ACHN (cell line): ENCODE measurements around the gene MIA2.
"Not testable (repeated sequence)": the region's sequence is repeated elsewhere in the genome, so short reads cannot be mapped to it uniquely, and the experiment has no call there.

Source experiments
- DNase-seq: peaks from one replicate; pipeline ENCODE4 v3.0.0-alpha.2; 2015
- in situ Hi-C: cut with HindIII; loops from 2 replicates; pipeline ENCODE4 v1.10.0; 2017; ENCODE audit warnings: low sequenced_read_pairs, low pct_ligation_motif_present, low pct_unique_long_range_greater_than_20kb

The MIA2 gene

DNA sequence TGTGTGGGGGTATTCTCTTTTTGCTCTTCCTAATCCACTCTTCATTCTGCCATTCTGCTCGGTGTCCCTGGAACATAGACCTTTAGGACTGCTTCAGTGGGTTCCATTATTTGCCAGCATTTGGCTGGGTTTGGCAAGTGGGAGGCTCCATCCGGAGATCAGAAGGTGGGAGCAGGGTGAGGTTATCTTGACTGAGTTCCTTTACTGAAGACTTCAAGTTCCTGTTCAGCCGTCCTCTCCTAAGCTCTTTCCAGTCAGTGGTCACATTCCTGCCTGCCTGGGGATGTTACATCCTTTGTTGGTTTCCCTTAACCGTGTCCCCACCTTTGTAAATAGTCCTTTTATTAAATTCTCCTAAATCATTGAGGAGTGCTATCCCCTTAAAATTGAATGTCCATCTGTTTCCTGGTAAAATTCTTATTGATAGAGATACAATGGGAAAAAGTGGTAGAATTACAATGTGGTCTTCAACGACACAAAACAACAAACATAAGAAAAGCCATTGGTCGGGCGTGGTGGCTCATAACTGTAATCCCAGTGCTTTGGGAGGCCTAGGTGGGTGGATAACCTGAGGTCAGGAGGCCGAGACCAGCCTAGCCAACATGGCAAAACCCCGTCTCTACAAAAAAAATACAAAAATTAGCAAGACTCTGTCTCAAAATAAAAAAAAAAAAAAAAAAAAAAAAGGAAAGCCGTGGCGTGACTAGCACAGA is 5.0 kb upstream of the MIA2 start:
- in situ Hi-C loops, result no loop called here
- no peak for DNase-seq

DNA sequence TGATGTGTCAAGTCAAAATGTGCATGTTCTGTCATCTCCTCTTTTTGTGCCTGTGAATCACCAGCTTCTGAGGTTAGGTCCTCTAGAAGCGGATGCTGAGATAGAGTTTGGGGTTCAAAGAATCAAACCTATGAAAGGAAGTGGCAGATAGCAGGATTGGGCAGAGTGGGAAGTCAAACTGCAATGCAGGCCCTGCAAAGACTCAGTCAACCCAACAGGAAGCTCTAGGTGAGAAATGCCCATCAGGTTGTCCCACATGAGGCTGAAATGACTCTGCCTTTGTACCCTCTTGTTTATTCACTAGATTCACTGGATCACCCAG is 4.5 kb upstream of the MIA2 start:
- no peak for DNase-seq
- in situ Hi-C loops, result no loop called here

DNA sequence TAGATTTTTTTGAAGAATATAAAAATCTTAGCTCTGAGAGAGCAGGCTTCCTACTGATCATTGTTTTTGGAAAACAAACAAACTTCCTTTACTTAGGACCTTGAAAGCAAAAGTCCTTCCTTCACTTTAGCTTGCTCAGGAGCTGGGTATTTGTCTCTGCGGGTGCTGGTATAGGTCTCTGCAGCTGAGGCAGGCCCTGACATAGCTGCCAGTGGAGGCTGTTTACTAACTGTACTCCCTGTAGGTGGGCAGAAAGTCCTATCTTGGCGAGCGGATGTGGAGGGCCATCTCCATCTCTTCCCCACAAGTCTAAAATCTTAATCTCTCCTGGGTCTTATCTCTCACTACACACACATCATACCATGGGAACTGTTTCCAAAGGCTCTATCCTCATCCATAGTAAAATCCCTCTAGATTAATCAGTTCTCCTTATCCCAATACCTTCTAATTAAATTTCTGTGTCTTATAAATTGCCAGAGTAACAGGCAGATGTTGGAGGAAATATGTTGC is 4.1 kb upstream of the MIA2 start:
- in situ Hi-C loops, result no loop called here
- no peak for DNase-seq

DNA sequence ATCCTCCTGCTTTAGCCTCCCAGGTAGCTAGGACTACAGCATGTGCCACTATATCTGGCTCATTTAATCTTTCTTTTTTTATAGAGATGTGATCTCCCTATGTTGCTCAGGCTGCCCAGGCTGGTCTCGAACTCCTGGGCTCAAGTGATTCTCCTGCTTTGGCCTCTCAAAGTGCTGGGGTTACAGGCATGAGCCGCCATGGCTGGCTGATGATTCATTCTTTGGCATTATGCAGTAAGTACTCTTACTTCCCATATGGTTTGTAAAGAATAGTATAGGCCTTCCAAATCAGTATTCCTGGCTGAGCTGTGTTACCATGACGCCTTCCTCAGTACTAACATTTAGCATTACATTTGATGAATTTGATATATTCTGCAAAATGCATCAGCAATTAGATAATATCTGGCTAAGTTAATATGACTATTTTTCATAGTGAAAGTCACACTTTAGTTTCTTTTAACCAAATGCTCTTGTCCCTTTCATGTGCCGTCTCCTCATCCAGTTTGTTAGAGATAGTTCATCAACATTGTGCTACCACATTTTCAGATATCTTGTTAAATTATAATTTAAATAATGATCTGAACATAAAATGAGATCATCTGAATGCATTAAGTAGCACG is 3.2 kb upstream of the MIA2 start:
- in situ Hi-C loops, result no loop called here
- no peak for DNase-seq

DNA sequence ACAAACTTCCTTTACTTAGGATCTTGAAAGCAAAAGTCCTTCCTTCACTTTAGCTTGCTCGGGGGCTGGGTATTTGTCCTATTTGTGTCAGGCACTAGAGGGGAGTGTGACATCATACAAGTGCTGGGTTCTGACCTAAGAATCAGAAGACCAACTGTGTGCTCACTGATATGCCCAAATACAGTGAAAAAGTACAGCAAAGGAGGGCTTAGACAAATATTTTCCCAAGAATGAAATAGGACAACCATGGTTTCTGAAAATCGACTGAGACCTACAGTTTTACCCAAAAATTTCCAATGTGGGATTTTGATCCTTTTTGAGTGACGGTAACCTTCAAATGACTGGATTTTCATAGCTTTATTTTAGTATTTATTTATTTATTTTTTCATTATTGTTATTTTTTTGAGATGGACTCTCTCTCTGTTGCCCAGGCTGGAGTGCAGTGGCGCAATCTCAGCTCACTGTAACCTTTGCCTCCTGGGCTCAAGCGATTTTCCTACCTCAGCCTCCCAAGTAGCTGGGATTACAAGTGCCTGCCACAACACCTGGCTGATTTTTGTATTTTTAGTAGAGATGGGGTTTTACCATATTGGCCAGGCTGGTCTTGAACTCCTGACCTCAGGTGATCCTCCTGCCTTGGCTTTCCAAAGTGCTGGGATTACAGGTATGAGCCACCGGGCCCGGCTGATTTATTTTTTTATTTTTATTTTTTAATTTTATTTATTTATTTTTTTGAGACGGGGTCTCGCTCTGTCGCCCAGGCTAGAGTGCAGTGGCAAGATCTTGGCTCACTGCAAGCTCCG is 1.8 kb upstream of the MIA2 start:
- in situ Hi-C loops, result not testable (repeated sequence)
- DNase-seq, result peak; percentile 57

DNA sequence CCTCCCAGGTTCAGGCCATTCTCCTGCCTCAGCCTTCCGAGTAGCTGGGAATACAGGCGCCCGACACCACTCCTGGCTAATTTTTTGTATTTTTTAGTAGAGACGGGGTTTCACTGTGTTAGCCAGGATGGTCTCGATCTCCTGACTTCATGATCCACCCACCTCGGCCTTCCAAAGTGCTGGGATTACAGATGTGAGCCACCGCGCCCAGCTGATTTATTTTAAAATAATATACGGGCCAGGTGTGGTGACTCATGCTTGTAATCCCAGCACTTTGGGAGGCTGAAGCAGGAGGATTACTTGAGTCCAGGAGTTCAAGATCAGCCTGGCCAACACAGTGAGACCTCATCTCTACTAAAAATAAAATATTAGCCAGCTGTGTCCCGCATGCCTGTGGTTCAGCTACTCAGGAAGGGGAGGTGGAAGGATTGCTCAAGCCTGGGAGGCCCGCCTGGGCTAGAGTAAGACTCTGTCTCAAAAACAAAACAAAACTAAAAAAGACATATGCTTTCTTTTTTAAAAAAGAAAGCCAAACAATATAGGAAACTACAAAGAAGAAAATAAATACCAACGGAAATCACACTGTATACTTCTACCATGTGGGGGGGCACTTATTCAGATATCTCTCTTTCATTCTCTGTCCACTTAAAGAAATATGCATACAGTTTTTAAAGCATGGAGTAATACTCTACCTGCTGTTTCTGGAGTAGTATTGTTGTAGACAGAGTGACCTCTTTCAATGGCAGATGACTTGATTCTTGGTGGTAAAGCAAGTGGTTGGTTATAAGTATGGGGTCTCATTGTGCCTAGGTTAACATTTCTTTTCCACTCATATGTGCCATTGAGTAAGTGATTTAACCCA is 930 bp upstream of the MIA2 start:
- peak; percentile 51 for DNase-seq
- in situ Hi-C loops, result no loop called here

DNA sequence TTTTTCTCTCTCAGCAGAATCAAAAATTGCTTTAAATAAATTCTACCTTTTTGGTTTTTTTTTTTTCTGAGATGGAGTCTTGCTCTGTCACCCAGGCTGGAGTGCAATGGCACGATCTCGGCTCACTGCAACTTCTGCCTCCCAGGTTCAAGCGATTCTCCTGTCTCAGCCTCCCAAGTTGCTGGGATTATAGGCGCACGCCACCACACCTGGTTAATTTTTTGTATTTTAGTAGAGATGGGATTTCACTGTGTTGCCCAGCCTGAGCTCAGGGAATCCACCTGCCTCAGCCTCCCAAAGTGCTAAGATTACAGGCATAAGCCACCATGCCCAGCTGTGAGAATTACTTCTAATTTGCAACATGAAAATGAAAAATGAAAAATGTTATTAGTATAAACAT is 1.3 kb downstream of the MIA2 start:
- in situ Hi-C loops, DNase-seq: not testable (repeated sequence)

DNA sequence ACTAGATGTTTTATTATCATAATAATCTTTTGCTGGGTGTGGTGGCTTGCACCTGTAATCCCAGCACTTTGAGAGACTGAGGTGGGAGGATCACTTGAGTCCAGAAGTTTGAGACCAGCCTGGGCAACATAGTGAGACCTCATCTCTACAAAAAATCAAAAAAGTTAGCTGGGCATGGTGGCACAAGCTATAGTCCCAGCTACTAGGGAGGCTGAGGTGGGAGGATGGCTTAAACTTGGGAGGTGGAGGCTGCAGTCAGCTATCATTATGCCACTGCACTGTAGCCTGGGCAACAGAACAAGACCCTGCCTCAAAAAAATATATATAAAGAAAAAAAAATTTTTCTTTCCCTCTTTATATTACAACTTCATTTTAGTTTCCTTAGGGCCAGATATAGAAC is 1.8 kb downstream of the MIA2 start:
- DNase-seq, in situ Hi-C loops: not testable (repeated sequence)

DNA sequence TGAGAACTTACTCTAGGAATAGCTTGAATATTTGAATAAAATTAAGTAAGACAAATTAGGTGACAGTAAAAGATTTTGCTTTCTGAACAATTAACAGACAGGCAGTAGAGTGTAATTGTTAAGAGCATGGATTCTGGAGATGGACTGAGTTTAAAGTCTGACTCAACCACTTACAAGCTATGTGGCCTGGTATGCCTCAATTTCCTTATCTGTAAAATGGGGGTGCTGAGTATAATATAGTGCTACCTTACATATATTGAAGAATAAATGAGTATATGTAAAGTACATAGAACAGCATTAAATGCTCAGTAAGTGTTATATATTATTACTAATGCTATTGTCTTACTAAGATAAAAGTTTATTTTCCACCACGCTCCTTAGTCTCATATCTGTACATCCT is 7.1 kb downstream of the MIA2 start:
- in situ Hi-C loops, result no loop called here
- no peak for DNase-seq

DNA sequence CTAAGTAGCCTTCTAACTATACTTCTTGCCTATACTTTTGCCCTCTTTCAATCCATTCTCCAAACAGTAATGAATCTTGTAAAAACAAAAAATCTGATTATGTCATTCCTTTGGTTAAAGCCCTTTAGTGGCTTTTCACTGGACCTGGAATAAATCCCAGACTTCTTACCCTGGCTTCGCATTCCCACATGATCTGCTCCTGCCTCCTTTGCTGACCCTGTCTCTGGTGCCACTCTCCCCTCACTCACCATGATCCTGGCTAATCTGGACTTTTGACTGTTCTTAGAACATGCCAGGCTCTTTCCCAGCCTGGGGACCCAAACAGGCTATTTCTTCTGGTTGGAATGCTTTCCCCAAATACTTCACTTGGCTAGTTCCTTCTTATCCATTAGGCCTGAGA is 7.9 kb downstream of the MIA2 start:
- no peak for DNase-seq
- in situ Hi-C loops, result no loop called here

DNA sequence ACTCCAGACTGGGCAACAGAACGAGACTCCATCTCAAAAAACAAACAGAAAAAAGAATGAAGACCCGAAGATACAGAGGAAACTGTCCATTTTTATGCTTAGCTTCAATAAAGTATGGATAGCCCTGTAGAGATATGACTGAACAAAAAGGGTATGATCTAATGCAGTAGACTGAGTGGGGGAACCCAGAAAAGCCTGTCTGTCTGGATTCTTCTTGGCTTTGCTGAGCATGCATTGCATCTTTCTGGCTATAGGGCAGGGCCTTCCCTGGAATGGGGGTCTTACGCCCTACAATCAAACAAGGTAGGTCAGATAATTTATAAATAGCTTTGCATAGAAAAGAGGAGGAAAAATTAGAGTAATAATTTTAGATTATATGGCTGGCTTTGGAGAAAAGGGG is 10.1 kb downstream of the MIA2 start:
- in situ Hi-C loops, result no loop called here
- no peak for DNase-seq

DNA sequence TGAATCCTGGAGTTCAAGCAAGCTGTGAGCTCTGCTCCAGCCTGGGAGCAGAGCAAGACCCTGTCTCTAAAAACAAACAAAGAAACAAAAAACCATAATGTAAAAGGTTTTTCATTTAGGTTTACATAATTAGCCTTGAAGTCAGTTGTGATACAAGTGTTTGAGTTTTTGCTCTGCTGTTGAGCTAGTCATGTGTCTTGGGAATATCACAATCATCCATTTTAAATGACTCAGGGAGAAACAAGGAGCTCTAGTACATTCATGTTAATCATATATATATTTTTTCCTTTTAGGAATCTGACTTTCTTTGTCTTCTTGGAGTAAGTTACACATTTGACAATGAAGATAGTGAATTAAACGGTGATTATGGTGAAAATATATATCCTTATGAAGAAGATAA is 12.9 kb downstream of the MIA2 start:
- in situ Hi-C loops, result no loop called here
- no peak for DNase-seq

DNA sequence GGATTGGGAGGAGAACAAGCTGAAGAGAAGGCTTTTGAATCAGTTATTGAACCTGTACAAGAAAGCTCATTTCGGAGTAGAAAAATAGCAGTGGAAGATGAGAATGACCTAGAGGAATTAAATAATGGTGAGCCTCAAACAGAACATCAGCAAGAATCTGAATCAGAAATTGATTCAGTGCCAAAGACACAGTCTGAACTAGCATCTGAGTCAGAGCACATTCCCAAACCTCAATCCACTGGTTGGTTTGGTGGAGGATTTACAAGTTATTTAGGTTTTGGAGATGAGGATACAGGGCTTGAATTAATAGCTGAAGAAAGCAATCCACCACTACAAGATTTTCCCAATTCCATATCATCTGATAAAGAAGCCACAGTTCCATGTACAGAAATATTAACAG is 13.5 kb downstream of the MIA2 start:
- DNase-seq, result peak; percentile 61
- in situ Hi-C loops, result no loop called here

DNA sequence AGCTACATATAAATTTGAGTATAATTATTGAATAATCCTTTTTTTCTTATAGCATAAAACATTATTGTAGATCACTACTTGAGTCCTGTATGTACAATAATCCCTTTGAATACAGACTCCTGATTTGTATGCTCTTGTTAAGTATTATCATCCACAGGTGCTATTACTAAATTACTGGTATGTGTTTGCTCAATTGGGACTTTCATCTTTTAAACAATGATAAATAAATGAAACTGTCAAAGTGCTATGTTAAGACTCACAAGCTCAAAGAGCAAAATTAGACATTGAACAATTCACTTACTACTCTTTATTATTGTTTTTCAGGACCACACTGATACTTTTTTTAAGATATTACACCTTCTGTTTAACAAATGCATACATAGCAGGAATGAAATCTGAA is 17.8 kb downstream of the MIA2 start:
- DNase-seq, result no peak
- in situ Hi-C loops, result no loop called here

DNA sequence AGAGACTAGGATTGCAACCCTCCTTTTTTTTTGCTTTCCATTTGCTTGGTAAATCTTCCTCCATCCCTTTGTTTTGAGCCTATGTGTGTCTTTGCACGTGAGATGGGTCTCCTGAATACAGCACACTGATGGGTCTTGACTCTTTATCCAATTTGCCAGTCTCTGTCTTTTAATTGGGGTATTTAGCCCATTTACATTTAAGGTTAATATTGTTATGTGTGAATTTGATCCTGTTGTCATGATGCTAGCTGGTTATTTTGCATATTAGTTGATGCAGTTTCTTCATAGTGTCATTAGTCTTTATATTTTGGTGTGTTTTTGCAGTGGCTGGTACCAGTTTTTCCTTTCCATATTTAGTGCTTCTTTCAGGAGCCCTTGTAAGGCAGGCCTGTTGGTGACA is 23.7 kb downstream of the MIA2 start:
- in situ Hi-C loops, DNase-seq: not testable (repeated sequence)

DNA sequence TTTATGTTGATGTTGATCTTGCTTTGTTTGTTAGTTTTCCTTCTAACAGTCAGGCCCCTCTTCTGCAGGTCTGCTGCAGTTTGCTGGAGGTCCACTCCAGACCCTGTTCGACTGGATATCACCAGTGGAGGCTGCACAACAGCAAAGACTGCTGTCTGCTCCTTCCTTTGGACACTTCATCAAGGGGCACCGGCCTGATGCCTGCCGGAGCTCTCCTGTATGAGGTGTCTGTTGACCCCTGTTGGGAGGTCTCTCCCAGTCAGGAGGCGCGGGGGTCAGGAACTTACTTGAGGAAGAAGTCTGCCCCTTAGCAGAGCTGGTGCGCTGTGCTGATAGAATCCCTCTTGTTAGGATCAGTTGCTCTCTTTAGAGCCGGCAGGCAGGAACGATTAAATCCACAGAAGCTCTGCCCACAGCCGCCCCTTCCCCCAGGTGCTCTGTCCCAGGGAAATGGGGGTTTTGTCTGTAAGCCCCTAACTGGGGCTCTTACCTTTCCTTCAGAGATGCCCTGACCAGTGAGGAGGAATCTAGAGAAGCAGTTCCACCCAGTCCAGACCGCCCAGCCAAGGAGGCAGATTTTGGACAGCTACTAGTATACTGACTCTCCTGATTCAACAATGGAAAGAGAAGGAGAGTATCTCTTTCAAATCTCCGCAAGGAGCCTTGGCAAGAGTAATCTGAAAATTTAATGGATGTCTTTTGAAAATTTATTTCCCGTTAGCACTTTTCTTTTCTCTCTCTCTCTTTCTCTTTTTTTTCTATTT is 25.2 kb downstream of the MIA2 start:
- no peak for DNase-seq
- in situ Hi-C loops, result no loop called here

DNA sequence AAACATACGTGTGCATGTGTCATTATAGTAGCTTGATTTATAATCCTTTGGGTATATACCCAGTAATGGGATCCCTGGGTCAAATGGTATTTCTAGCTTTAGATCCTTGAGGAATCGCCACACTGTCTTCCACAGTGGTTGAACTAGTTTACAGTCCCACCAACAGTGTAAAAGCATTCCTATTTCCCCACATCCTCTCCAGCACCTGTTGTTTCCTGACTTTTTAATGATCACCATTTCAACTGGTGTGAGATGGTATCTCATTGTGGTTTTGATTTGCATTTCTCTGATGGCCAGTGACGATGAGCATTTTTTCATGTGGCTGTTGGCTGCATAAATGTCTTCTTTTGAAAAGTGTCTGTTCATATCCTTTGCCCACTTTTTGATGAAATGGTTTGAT is 26.4 kb downstream of the MIA2 start:
- DNase-seq, in situ Hi-C loops: not testable (repeated sequence)

DNA sequence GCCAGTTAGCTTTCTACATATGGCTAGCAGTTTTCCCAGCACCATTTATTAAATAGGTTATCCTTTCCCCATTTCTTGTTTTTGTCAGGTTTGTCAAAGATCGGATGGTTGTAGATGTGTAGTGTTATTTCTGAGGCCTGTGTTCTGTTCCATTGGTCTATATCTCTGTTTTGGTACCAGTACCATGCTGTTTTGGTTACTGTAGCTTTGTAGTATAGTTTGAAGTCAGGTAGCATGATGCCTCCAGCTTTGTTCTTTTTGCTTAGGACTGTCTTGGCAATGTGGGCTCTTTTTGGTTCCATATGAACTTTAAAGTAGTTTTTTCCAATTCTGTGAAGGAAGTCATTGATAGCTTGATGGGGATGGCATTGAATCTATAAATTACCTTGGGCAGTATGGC is 28.5 kb downstream of the MIA2 start:
- DNase-seq, in situ Hi-C loops: not testable (repeated sequence)
